Keratinocyte (primary cell): Measurements from ENCODE around the gene ABCC3. TPM values are rescaled to one million over a fixed set of nuclear protein-coding genes. Genes with fewer than 3 reads are reported as not detected.

ENCODE experiments used
- DNase-seq: peaks from one replicate; pipeline ENCODE4 v3.0.0-alpha.2; 2011; ENCODE audit warnings: low read depth, missing footprints, low spot score
- FAIRE-seq: peaks from 2 replicates; lab custom pipeline; 2011; peaks lifted over from hg19 to GRCh38; lab: Jason Lieb, UNC
- H2AFZ ChIP-seq: 2 replicates; pipeline ENCODE4 v1.6.0; 2012; ENCODE audit warnings: low read length, control low read depth, inconsistent platforms; ENCODE audit not compliant: control insufficient read depth
- H3K27ac ChIP-seq: 2 replicates; pipeline ENCODE4 v1.5.1; 2011; ENCODE audit warnings: low read length; ENCODE audit not compliant: control insufficient read depth, insufficient read depth
- H3K27me3 ChIP-seq: 3 replicates; pipeline ENCODE4 v1.6.0; 2011; ENCODE audit warnings: low read length; ENCODE audit not compliant: control insufficient read depth, insufficient read depth; ENCODE audit errors: extremely low read depth
- H3K36me3 ChIP-seq, 2 experiments: 2 replicates in 1 of 2; 3 replicates in 1 of 2; pipeline ENCODE4 v1.5.1; 2011; ENCODE audit warnings: low read length in 2 of 2, mild to moderate bottlenecking in 1 of 2; ENCODE audit not compliant: control insufficient read depth in 2 of 2, insufficient read depth in 2 of 2; ENCODE audit errors: extremely low read depth in 1 of 2
- H3K4me1 ChIP-seq: 3 replicates; pipeline ENCODE4 v1.5.1; 2011; ENCODE audit warnings: low read length; ENCODE audit not compliant: control insufficient read depth, insufficient read depth; ENCODE audit errors: extremely low read depth
- H3K4me2 ChIP-seq: 3 replicates; pipeline ENCODE4 v1.6.0; 2011; ENCODE audit warnings: low read depth, low read length; ENCODE audit not compliant: control insufficient read depth, insufficient read depth; ENCODE audit errors: extremely low read depth
- H3K4me3 ChIP-seq, 3 experiments: fragments of 200-600 bp in 1 of 3; sonication (generic) in 1 of 3; 2 replicates in 2 of 3; 3 replicates in 1 of 3; pipeline ENCODE4 v1.5.1; 2011 to 2016; ENCODE audit warnings: low read length in 3 of 3, mild to moderate bottlenecking in 3 of 3, control low read depth in 2 of 3, inconsistent platforms in 1 of 3, low read depth in 1 of 3, mixed read lengths in 1 of 3, mixed run types in 1 of 3, moderate library complexity in 1 of 3; ENCODE audit not compliant: control insufficient read depth in 2 of 3, insufficient read depth in 2 of 3; ENCODE audit errors: extremely low read depth in 1 of 3
- H3K79me2 ChIP-seq: 2 replicates; pipeline ENCODE4 v1.6.0; 2012; ENCODE audit warnings: low read length; ENCODE audit not compliant: control insufficient read depth, insufficient read depth
- H3K9ac ChIP-seq: 3 replicates; pipeline ENCODE4 v1.6.0; 2011; ENCODE audit warnings: low read length; ENCODE audit not compliant: control insufficient read depth, insufficient read depth; ENCODE audit errors: extremely low read depth
- H3K9me1 ChIP-seq: 3 replicates; pipeline ENCODE4 v1.6.0; 2011; ENCODE audit warnings: low read length; ENCODE audit not compliant: control insufficient read depth, insufficient read depth; ENCODE audit errors: extremely low read depth
- H3K9me3 ChIP-seq: 2 replicates; pipeline ENCODE4 v1.5.1; 2012; ENCODE audit warnings: low read depth, low read length; ENCODE audit not compliant: control insufficient read depth
- H4K20me1 ChIP-seq: 3 replicates; pipeline ENCODE4 v1.6.0; 2011; ENCODE audit warnings: low read length; ENCODE audit not compliant: control insufficient read depth, insufficient read depth; ENCODE audit errors: extremely low read depth
- CTCF ChIP-seq, 3 experiments: IDR thresholded peaks in 1 of 3; conservative IDR thresholded peaks in 1 of 3; optimal IDR thresholded peaks in 1 of 3; 2 replicates in 2 of 3; 3 replicates in 1 of 3; pipeline versions ENCODE3 to v1.5.1; 2011; ENCODE audit warnings: low read length in 3 of 3, mild to moderate bottlenecking in 3 of 3, moderate library complexity in 2 of 3, control low read depth in 1 of 3, inconsistent platforms in 1 of 3; ENCODE audit not compliant: insufficient read depth in 2 of 3; ENCODE audit errors: extremely low read depth in 1 of 3
- EZH2 ChIP-seq: IDR thresholded peaks from one replicate; pipeline ENCODE4 v1.6.1; 2012; ENCODE audit warnings: inconsistent platforms, mild to moderate bottlenecking, low read length, moderate library complexity
- dilution Hi-C: fragments of 300-500 bp; cut with MboI; formaldehyde crosslinking; loops from one replicate; pipeline ENCODE4 v1.7.0; 2020; ENCODE audit warnings: low sequenced_read_pairs; ENCODE audit not compliant: extremely low pct_ligation_motif_present
- polyA plus RNA-seq, 5 experiments: library from polyadenylated mRNA; depleted of rRNA in 3 of 5; stranded (reverse) in 3 of 5; stranded (forward) in 1 of 5; unstranded in 1 of 5; fragments of >200 nt; gene quantifications; 1 replicate in 1 of 5; 2 replicates in 3 of 5; 3 replicates in 1 of 5; pipeline versions ENCODE4 v1.2.1 to v1.2.3, GENCODE V29; 2011 to 2012; ENCODE audit warnings: missing spikeins in 2 of 5, low read depth in 1 of 5, low replicate concordance in 1 of 5

The ABCC3 gene
- polyA plus RNA-seq, 1 donor (not counting 4 experiments of a cell fraction or from before 2014, with no cell fraction given) = 41.7 TPM

- Histone ChIP-seq H3K9me1 (no peaks in the 10 kb centered on the region), H3K4me3 (no peak overlapping the region), H3K27me3 (peaks cover 16% of the 10 kb centered on the region), H3K4me2 (no peak overlapping the region), H3K27ac (no peak overlapping the region), H3K36me3 (no peaks in the 10 kb centered on the region), H4K20me1 (no peaks in the 10 kb centered on the region), H3K9ac (no peak overlapping the region), H3K4me1 (no peaks in the 10 kb centered on the region), H2AFZ (no peak overlapping the region), H3K9me3 (no peaks in the 10 kb centered on the region), H3K79me2 (no peaks in the 10 kb centered on the region)
- dilution Hi-C loops = no loop called here
- FAIRE-seq (no peak), DNase-seq (no peak)
- TF ChIP-seq CTCF (optimal IDR thresholded peaks at IDR 0.05 in 1 of 3, IDR thresholded peaks at IDR 0.05 in 1 of 3, conservative IDR thresholded peaks at IDR 0.05 in 1 of 3; ENCODE audit: extremely low read depth in 1 of 3, insufficient read depth in 2 of 3, low read length in 3 of 3) (no peak), EZH2 (no peak)
Measured at GRCh38 chr17:50594892-50595291, 39.8 kb upstream of the ABCC3 start.

GRCh38 chr17:50596191-50597037 lies 38.3 kb upstream of the ABCC3 start:
- no peak overlapping the region for H3K9ac ChIP-seq
- H3K36me3 ChIP-seq = no peaks in the 10 kb centered on the region
- DNase-seq (no peak), FAIRE-seq (no peak)
- no peak overlapping the region for H2AFZ ChIP-seq
- peaks cover 16% of the 10 kb centered on the region for H3K27me3 ChIP-seq
- H3K9me3 ChIP-seq = no peaks in the 10 kb centered on the region
- no peak overlapping the region for H3K4me3 ChIP-seq
- no peaks in the 10 kb centered on the region for H3K9me1 ChIP-seq
- TF ChIP-seq EZH2 = no peak
- peak in 2 of 3 experiments; percentile 5 to 28 for TF ChIP-seq CTCF (optimal IDR thresholded peaks at IDR 0.05 in 1 of 3, IDR thresholded peaks at IDR 0.05 in 1 of 3, conservative IDR thresholded peaks at IDR 0.05 in 1 of 3; ENCODE audit: extremely low read depth in 1 of 3, insufficient read depth in 2 of 3, low read length in 3 of 3)
- no peaks in the 10 kb centered on the region for H4K20me1 ChIP-seq
- H3K79me2 ChIP-seq = no peaks in the 10 kb centered on the region
- no peak overlapping the region for H3K27ac ChIP-seq
- H3K4me1 ChIP-seq = no peaks in the 10 kb centered on the region
- H3K4me2 ChIP-seq = no peak overlapping the region
- dilution Hi-C loops = no loop called here
